Hindlimb muscle (tissue), 1 donor: ENCODE data around the gene OR10G3. TPM values are rescaled to one million over a fixed set of nuclear protein-coding genes. Genes with fewer than 3 reads are reported as not detected.
"Not testable (repeated sequence)": the region's sequence is repeated elsewhere in the genome, so short reads cannot be mapped to it uniquely, and the experiment has no call there.

Experiments used
- DNase-seq: peaks from one replicate; pipeline ENCODE4 v3.0.0-alpha.2; 2013
- polyA plus RNA-seq: library from polyadenylated mRNA; unstranded; fragments of 120-200 nt; gene quantifications from one replicate; pipeline ENCODE4 v1.2.1, GENCODE V29; 2013; ENCODE audit not compliant: insufficient read length

OR10G3 gene, protein sequence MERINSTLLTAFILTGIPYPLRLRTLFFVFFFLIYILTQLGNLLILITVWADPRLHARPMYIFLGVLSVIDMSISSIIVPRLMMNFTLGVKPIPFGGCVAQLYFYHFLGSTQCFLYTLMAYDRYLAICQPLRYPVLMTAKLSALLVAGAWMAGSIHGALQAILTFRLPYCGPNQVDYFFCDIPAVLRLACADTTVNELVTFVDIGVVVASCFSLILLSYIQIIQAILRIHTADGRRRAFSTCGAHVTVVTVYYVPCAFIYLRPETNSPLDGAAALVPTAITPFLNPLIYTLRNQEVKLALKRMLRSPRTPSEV
- polyA plus RNA-seq: not detected

DNA sequence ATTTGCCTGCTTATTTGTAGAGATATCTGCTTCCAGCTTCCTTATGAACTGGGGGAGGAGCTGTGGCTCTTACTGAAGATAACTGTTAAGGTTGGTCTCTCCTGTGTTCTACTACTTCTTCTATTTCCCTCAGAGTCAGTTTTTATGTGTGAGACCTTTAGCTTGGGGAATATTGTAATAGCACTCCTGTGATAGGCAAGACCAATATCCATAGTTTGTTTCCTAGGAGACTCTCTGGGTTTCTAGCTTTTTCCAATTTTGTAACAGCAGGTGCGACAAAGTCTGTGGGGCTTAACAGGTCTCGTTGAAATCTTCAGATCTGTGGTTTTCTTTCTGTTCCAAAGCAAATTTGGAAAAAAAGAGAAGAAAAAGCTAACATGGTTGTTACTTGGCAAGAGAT lies at the start of gene OR10G3:
Gene OR10G3 (minus strand): TSS at position 101 of the 400 bp plus-strand sequence. CDS start 9,332 bp downstream, outside the sequence.
- no peak for DNase-seq

DNA sequence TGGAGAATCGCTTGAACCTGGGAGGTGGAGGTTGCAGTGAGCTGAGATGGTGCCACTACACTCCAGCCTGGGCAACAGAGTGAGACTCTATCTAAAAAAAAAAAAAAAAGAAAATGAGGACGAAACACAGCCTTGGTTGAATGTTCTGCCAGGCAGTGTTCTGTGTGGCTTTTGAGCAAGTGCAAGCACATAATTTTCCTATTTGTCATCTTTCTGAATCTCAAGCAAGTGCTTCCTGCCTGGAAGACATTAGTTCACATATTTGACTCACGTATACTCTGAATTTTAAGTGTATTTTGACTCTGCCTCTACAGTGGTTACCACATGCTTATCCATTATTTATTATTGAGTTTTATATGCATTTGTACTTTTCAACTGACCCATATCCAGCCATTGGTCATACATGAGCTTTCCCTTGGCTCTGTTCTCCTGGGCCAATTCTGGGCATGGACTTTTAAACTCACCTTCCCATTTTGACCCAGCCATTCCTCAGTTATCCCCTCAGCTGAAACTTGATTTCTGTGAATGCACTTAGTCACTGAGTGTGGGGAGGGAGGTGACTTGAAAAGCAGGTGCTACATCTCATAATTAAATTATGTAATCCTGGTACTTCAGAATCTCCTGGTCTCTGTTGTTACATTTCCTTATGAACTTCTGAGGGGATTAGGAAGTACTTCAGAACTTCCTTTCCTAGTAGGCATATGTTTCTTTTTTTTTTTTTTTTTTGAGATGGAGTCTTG lies 46.8 kb upstream of the OR10G3 start:
- DNase-seq: no peak

DNA sequence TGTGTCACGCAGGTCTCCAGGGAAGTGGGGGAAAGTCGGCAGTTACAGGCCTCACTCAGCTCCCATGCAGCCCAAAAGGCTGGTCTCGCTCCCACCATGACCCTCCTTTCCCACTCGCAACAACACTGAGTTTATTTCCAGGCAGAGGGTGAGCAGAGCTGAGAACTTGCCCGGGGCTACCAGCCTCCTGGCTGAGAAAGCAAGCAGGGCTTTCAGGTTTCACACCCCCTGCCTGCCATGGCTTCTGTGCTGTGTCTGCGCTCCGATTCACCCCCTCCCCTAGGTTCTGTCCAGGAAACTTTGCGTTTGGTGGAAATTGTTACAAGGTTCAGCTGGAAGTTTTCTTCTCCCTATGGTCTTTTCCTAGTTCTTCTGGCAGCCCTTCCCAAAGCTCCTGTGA lies 37.7 kb upstream of the OR10G3 start:
- DNase-seq: no peak

- DNase-seq: no peak
These were observed 34.4 kb upstream of the OR10G3 start for GRCh38 chr14:21614240-21614639.

- no peak for DNase-seq
These were observed 32.4 kb upstream of the OR10G3 start for GRCh38 chr14:21612324-21612723.

DNA sequence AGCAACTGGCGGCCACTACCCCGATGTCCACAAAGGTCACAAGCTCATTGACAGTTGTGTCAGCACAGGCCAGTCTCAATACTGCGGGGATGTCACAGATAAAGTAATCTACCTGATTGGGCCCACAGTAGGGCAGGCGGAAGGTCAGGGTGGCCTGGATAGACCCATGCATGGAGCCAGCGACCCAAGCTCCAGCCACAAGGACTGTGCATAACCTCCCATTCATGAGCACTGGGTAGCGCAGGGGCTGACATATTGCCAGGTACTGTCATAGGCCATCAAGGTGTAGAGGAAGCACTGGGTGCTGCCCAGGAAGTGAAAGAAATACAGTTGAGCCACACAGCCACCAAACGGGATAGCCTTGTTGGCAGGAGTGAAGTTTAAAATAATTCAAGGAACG lies 22.3 kb upstream of the OR10G3 start:
- DNase-seq: not testable (repeated sequence)

- DNase-seq: no peak
These were observed 9.4 kb upstream of the OR10G3 start for GRCh38 chr14:21589317-21589716.

DNA sequence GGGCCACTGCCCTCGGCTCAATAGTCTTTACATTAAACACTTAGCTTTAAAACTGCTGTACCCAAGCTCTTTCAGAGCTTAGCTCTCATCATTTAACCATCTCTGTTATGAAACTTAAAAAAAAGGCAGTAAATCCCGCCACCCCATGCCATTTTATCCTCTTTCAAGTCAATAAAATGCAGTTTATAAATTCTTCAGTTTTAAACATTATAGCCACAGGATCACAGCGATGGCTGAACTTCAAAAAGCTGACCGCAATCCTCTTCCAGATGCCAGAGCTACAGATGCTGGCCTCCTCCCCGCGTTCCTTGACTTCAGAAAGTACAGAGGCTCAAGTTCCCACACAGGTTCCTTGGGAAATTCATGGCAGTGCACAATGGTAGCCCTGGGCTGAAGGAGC lies 4.2 kb downstream of the OR10G3 start:
- DNase-seq: no peak

GRCh38 chr14:21572604-21573003 lies 7.3 kb downstream of the OR10G3 start:
- DNase-seq: no peak

- DNase-seq: no peak
These were observed 21.1 kb downstream of the OR10G3 start for GRCh38 chr14:21558703-21559170.

DNA sequence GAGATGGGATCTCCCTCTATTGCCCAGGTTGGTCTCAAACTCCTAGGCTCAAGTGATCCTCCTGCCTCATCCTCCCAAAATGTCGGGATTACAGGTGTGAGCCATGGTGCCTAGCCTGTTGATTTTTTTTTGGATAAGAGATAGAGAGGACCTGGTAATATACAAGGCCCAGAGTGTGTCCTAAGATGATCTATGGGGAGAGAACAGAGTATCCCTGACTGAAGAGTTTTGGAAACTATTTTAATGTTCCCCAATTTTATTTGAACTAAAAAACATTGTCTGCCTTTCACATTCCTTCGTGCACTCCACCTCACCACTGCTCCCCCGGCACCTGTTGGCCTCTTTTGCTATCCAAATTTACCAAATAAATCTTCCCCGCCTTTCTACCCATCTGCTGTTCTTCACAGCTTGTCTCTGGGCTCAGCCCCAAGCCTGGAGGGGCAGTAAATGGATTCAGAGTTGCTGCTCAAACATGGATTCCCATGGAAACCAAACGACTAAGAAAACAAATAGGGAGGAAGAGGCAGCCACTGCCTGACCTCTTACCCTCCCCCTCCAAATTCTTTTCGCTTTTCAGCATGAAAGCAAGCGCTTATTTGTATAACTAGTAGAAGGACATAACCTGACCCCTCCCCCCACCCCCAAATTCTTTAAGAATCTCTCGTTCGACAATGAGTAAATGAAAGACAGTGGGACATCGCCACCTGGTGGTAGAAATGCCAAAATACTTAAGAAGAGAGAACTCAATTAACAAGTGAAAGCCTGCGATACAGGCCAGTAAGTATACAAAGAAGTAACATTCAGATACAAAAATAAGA lies 22.6 kb downstream of the OR10G3 start:
- DNase-seq: peak; percentile 90

DNA sequence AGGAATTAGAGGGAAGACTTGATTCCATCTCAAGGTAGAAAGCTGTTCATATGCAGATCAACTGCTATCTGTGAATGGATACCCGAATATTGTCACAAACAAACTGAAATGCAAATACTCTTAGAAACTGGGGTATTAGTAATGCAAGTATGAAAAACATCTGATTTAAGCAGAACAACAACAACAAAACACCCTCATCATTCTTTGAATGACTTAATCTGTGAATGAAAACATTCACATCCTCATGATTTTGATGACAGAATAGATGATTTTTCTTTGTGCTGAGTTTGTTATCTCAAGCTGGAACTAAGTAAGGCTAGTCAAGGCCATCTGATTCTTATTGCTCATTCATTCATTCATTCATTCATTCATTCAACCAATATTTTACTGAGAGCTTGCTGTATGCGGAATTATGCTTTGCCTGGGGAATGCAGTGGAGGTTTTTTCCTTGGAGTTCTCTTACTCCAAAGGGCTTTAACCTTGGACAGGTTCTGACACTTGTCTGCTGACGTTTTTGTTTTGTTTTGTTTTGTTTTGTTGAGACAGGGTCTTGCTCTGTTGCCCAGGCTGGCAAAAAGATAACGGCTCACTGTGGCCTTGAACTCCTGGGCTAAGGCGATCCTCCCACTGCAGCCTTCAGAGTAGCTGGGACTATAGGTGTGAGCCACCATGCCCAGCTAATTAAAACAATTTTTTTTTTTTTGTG lies 23.3 kb downstream of the OR10G3 start:
- DNase-seq: no peak

GRCh38 chr14:21553266-21553665 lies 26.6 kb downstream of the OR10G3 start:
- DNase-seq: no peak

GRCh38 chr14:21544588-21544987 lies 35.3 kb downstream of the OR10G3 start:
- DNase-seq: not testable (repeated sequence)

DNA sequence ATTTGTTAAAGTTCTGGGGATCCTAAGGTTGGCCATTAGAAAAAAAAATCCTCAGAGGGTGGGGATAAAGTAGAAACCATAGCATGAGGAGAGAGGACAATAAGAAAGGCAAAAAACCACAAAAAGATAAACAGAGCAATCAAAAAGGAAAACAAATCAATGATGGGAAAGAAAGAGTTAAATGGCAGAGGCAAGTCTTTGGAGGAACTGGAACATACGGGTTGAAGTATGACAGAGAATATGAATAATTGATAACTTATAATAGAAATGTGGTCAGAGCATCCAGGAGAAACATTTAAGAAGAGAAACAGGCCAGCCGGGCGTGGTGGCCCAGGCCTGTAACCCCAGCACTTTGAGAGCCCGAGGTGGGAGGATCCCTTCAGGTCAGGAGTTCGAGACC lies 35.9 kb downstream of the OR10G3 start:
- no peak for DNase-seq

GRCh38 chr14:21543521-21543960 lies 36.3 kb downstream of the OR10G3 start:
- DNase-seq: no peak

DNA sequence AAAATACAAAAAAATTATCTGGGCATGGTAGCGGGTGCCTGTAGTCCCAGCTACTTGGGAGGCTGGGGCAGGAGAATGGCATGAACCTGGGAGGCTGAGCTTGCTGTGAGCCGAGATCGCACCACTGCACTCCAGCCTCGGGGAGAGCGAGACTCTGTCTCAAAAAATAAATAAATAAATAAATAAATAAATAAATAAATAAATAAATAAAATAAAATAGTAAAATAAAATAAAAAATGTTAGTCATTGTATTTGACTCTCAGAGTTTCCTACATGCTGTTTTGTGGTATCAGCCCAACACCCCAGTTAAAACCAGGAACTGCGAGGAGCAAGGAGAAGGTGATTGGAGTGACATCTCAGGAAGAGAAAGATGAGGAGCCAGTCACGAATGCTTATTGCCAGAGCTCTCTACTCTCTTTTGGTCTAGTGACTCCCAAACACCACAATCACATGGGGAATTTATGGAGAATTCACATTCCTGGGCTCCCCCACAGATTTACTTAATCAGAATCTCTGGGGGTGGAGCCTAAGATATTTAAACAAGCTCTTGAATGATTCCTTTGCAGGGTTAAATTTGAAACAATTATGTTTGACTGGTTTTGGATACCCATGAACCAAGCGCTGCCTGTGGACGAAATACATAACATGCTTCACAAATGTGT lies 38.3 kb downstream of the OR10G3 start:
- no peak for DNase-seq

DNA sequence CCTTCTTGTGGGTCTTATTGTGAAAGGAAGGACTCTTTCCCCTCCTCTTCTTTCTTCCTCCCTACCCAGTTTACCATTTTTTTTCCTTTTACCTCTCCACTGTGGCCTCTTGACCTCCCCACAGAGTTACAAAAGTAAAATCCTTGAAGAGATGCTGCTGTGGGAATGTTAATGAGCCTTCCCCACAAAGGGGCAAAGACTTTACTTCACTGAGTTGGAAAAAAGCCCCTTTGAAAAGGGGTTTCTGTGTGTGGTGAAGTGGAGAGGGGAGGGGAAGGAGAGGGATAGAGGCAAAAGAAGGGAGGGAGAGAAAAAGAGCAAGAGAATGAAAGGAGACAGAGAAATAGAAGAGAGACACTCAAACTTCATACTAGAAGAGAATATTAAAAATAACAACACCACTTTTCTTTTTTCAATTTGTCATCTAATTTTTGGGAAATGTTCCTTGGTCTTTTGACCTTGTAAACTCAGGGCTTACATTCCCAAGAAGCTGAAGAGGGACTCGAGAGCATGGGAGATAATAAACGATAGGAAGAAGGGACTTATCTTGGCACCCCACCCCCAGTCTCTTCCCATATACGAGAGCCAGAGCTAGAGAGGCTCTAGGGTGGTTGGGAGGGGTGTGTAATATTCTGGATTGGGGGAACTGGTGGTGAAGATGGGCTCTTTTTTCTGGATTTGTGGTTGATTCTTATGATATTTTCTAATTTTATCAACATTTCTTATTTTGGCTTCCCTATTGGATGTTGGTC lies 40.5 kb downstream of the OR10G3 start:
- DNase-seq: no peak

DNA sequence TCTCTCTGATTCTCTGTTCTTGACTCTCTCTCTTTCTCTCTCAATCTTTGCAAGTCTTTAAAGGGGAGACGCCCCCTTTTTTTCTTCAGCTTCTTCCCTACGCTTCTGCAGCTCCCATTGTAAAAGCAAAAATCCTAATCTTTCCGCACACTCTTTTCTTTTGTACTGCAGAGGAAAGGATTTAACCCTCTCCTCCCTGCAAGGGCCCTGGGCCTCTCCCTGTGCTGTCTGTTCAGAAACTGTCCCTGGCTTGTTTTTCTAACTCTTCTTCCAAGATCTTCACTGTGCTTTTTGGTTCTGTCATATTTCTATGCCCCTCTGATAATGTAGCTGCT lies 42.8 kb downstream of the OR10G3 start:
- DNase-seq: no peak

DNA sequence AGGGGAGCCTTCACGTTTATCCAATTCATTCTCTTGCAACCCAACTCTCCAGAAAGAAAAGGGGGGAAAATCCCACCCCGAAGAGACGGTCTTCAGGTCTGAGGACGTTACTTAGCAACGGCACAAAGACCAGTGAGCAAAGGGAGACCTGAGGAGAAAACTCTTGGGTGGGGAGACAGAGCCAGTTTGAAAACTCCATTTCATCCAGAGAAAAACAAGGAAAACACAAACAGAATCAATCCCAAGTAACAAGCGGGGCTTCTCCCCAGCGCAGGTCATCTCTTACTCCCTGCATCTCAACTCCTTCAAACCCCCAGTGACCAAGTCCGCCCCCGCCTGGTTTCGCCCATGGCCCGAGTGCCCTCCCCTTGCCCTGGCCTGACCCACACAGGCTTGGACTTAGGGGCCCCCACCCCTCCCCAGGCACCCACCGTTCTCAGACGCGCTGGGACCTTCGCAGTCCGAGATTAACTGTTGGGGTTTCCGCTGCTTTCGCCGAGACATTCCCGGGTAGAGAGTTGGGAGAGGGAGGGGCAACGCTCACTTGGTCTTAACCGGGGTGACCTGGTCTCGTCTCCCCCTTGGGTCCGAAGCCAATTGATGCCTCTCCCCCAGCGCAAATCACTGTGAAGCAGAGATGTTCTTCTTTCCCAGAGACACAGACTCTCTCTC lies 43.3 kb downstream of the OR10G3 start:
- no peak for DNase-seq
